Subcutaneous preadipocyte (primary cell): ENCODE results near the gene SPHKAP. TPM values are rescaled to one million over a fixed set of nuclear protein-coding genes. Genes with fewer than 3 reads are reported as not detected.

Experiments used
- small RNA-seq: library from RNA; depleted of rRNA; stranded (forward); fragments of <200 nt; gene quantifications from one replicate; pipeline ENCODE3, GENCODE V24; 2012
- total RNA-seq: library from RNA; depleted of rRNA; stranded (reverse); fragments of >200 nt; gene quantifications from 2 replicates; pipeline ENCODE4 v1.2.3, GENCODE V29; 2012

The SPHKAP gene, protein sequence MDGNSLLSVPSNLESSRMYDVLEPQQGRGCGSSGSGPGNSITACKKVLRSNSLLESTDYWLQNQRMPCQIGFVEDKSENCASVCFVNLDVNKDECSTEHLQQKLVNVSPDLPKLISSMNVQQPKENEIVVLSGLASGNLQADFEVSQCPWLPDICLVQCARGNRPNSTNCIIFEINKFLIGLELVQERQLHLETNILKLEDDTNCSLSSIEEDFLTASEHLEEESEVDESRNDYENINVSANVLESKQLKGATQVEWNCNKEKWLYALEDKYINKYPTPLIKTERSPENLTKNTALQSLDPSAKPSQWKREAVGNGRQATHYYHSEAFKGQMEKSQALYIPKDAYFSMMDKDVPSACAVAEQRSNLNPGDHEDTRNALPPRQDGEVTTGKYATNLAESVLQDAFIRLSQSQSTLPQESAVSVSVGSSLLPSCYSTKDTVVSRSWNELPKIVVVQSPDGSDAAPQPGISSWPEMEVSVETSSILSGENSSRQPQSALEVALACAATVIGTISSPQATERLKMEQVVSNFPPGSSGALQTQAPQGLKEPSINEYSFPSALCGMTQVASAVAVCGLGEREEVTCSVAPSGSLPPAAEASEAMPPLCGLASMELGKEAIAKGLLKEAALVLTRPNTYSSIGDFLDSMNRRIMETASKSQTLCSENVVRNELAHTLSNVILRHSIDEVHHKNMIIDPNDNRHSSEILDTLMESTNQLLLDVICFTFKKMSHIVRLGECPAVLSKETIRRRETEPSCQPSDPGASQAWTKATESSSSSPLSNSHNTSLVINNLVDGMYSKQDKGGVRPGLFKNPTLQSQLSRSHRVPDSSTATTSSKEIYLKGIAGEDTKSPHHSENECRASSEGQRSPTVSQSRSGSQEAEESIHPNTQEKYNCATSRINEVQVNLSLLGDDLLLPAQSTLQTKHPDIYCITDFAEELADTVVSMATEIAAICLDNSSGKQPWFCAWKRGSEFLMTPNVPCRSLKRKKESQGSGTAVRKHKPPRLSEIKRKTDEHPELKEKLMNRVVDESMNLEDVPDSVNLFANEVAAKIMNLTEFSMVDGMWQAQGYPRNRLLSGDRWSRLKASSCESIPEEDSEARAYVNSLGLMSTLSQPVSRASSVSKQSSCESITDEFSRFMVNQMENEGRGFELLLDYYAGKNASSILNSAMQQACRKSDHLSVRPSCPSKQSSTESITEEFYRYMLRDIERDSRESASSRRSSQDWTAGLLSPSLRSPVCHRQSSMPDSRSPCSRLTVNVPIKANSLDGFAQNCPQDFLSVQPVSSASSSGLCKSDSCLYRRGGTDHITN (N-terminal part only)
- not detected in 2 replicates for total RNA-seq

GRCh38 chr2:228181098-228182019, at the start of gene SPHKAP:
SPHKAP (minus strand) TSS chr2:228181687; CDS start chr2:228181598, 89 bp downstream.

Small RNA genes within 50 kb of the gene (small RNA-seq; reads per million reads assigned to genes)
- not detected for gene RNU6-624P
